AG04450 (cell line): ENCODE measurements around the gene CHRDL1. TPM values are rescaled to one million over a fixed set of nuclear protein-coding genes. Genes with fewer than 3 reads are reported as not detected.

Experiments
- CTCF ChIA-PET: fragments of 300-600, 350-600 bp; formaldehyde crosslinking; extraction: SDS; loops from one replicate; lab custom pipeline; 2022; ENCODE audit warnings: antibody characterized with exemption, inconsistent platforms; lab: Charles Lee
- POLR2A ChIA-PET: fragments of 350-600 bp; formaldehyde crosslinking; extraction: SDS; loops from one replicate; lab custom pipeline; 2021; ENCODE audit warnings: antibody characterized with exemption, inconsistent platforms; lab: Yijun Ruan, JAX
- DNase-seq: peaks from one replicate; pipeline ENCODE4 v3.0.0-alpha.2; 2011; ENCODE audit warnings: low read depth, low spot score
- H3K27ac ChIP-seq: one replicate; pipeline ENCODE4 v1.5.1; 2012; ENCODE audit warnings: low read depth, low read length, control low read depth
- H3K27me3 ChIP-seq: one replicate; pipeline ENCODE4 v1.6.0; 2012; ENCODE audit warnings: low read length; ENCODE audit not compliant: control insufficient read depth, insufficient read depth
- H3K4me3 ChIP-seq: 2 replicates; pipeline ENCODE4 v1.5.1; 2011; ENCODE audit warnings: mild to moderate bottlenecking, low read depth, low read length, control low read depth
- H3K9me3 ChIP-seq: 2 replicates; pipeline ENCODE4 v1.5.1; 2012; ENCODE audit warnings: low read length; ENCODE audit not compliant: control insufficient read depth, insufficient read depth
- CTCF ChIP-seq: IDR thresholded peaks from 2 replicates; pipeline ENCODE4 v1.5.1; 2011; ENCODE audit warnings: low read depth, low read length, control low read depth, inconsistent platforms
- polyA plus RNA-seq: library from polyadenylated mRNA; depleted of rRNA; stranded (reverse); fragments of >200 nt; gene quantifications from 2 replicates; pipeline ENCODE4 v1.2.3, GENCODE V29; 2011

The CHRDL1 gene
- polyA plus RNA-seq, 1 experiment = 0.14 TPM

DNA sequence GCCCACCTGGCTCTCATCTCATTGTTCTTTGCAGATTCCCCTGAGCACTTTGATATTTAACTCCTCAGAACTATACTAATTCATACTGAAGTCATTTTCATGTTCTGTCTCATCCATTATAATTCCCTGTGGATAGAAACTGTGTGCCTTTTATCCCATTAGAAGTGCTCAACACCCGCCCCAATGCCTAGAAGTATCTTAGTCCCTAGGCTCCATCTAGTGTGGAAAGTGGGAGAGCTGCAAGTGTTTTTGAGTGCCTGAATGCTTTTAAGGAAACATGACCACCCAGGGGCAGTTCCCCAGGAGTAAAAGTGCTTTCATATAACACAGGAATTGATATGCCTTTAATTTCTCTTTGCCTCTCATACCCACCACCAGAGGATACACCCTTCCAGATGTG lies 117.0 kb downstream of the CHRDL1 start:
- Histone ChIP-seq H3K27ac (no peak overlapping the region), H3K27me3 (no peaks in the 10 kb centered on the region), H3K9me3 (no peaks in the 10 kb centered on the region), H3K4me3 (no peak overlapping the region)
- TF ChIP-seq CTCF = no peak
- CTCF ChIA-PET = no interaction called here
- POLR2A ChIA-PET = no interaction called here
- no peak for DNase-seq

DNA sequence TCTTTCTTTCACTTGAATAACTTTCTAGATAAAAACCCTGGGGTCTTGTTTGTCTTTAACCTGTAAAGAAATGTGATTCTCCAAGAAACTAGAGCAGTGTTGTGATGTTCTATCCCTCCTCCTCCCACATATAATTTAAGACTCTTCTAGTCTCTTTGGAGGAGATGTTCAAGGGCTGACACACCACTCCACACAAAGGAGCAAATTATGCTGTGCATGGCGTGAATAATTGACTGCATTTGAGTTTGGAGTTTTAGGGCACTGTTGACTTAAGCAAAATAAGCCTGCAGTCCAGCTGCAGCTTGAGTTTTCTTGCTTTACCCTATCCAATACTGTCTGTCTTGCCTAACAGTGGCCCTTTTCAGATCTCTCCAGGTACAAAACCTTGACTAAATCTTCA lies 119.7 kb downstream of the CHRDL1 start:
- POLR2A ChIA-PET = no interaction called here
- Histone ChIP-seq H3K9me3 (no peaks in the 10 kb centered on the region), H3K27ac (no peak overlapping the region), H3K4me3 (no peak overlapping the region), H3K27me3 (no peaks in the 10 kb centered on the region)
- no peak for TF ChIP-seq CTCF
- no peak for DNase-seq
- CTCF ChIA-PET = no interaction called here

GRCh38 chrX:110671068-110671803 lies 124.4 kb downstream of the CHRDL1 start:
- no peaks in the 10 kb centered on the region for H3K27me3 ChIP-seq
- no peak overlapping the region for H3K27ac ChIP-seq
- no peak overlapping the region for H3K4me3 ChIP-seq
- DNase-seq = no peak
- TF ChIP-seq CTCF = no peak
- CTCF ChIA-PET = no interaction called here
- POLR2A ChIA-PET = no interaction called here
- no peaks in the 10 kb centered on the region for H3K9me3 ChIP-seq

- POLR2A ChIA-PET = no interaction called here
- CTCF ChIA-PET = no interaction called here
- TF ChIP-seq CTCF = no peak
- no peaks in the 10 kb centered on the region for H3K27me3 ChIP-seq
- no peak overlapping the region for H3K27ac ChIP-seq
- no peaks in the 10 kb centered on the region for H3K9me3 ChIP-seq
- H3K4me3 ChIP-seq = no peak overlapping the region
- no peak for DNase-seq
Observed at GRCh38 chrX:110669572-110669971, 126.0 kb downstream of the CHRDL1 start.

DNA sequence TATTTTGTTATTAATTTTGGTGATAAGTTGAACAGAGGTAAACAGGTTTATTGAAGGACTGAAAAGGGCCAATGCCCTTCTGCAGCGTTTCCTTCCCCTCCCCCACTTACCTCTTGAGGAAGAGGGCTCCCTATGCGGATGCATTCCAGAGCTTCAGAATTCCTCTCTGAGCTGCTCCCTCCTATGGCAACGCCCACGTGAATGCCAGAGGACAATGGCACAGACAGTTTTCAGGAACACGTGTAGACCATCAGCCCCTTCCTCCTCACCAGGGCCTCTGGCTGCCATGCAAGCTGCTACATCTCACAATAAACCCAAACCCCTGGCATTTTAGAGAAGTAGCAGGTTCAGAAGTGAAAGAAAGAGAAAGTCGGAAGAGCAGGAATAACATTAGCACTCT lies 127.9 kb downstream of the CHRDL1 start:
- DNase-seq = no peak
- H3K27me3 ChIP-seq = no peaks in the 10 kb centered on the region
- ChIA-PET POLR2A (no interaction called here), CTCF (no interaction called here)
- no peak overlapping the region for H3K4me3 ChIP-seq
- no peaks in the 10 kb centered on the region for H3K9me3 ChIP-seq
- no peak overlapping the region for H3K27ac ChIP-seq
- TF ChIP-seq CTCF = no peak
